ENCODE measurements around the gene USH2A.

DNA sequence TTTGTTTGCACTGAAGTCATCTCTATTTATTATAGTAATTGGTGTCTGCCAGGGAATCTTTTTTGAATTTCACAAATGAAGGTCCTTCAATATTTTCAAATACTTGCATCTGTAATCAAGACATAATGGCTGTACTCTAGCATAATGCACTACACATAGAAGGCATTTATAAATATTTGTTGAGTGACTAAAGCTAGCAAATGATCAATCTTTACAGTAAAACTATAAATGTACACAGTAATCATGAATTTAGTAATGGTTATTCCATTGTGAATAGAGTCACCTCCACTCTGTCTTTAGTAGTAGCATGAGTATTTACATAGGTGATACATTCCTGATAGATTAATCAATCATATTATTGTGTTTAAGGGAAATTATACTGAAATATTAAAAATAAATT, 119.6 kb downstream of the USH2A start:
- no peak for TF ChIP-seq EZH2 (IDR thresholded peaks at IDR 0.05; ENCODE audit: borderline replicate concordance, low read depth, low read length, severe bottlenecking)
- TF ChIP-seq, protein P1, sequence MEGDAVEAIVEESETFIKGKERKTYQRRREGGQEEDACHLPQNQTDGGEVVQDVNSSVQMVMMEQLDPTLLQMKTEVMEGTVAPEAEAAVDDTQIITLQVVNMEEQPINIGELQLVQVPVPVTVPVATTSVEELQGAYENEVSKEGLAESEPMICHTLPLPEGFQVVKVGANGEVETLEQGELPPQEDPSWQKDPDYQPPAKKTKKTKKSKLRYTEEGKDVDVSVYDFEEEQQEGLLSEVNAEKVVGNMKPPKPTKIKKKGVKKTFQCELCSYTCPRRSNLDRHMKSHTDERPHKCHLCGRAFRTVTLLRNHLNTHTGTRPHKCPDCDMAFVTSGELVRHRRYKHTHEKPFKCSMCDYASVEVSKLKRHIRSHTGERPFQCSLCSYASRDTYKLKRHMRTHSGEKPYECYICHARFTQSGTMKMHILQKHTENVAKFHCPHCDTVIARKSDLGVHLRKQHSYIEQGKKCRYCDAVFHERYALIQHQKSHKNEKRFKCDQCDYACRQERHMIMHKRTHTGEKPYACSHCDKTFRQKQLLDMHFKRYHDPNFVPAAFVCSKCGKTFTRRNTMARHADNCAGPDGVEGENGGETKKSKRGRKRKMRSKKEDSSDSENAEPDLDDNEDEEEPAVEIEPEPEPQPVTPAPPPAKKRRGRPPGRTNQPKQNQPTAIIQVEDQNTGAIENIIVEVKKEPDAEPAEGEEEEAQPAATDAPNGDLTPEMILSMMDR (IDR thresholded peaks at IDR 0.05; ENCODE audit: borderline replicate concordance, extremely low read depth, low read length, poor library complexity, severe bottlenecking) = no peak

Measured in DND-41 (cell line).